D721Med (cell line): Measurements from ENCODE around the gene HOXC10.

Experiments used
- DNase-seq: peaks from one replicate; pipeline ENCODE4 v3.0.0; 2011; ENCODE audit warnings: low spot score; ENCODE audit not compliant: insufficient read length
- FAIRE-seq: peaks from 2 replicates; lab custom pipeline; 2011; peaks lifted over from hg19 to GRCh38; lab: Jason Lieb, UNC
- CTCF ChIP-seq: IDR thresholded peaks from 2 replicates; pipeline ENCODE4 v1.5.1; 2012; ENCODE audit warnings: mild to moderate bottlenecking, control low read depth; ENCODE audit not compliant: insufficient read depth; ENCODE audit errors: missing control alignments

The HOXC10 gene

GRCh38 chr12:54024127-54024526, 39.2 kb downstream of the HOXC10 start:
- TF ChIP-seq CTCF = no peak
- DNase-seq (no peak), FAIRE-seq (no peak)

GRCh38 chr12:54024581-54025305, 39.8 kb downstream of the HOXC10 start:
- DNase-seq (no peak), FAIRE-seq (no peak)
- no peak for TF ChIP-seq CTCF

DNA sequence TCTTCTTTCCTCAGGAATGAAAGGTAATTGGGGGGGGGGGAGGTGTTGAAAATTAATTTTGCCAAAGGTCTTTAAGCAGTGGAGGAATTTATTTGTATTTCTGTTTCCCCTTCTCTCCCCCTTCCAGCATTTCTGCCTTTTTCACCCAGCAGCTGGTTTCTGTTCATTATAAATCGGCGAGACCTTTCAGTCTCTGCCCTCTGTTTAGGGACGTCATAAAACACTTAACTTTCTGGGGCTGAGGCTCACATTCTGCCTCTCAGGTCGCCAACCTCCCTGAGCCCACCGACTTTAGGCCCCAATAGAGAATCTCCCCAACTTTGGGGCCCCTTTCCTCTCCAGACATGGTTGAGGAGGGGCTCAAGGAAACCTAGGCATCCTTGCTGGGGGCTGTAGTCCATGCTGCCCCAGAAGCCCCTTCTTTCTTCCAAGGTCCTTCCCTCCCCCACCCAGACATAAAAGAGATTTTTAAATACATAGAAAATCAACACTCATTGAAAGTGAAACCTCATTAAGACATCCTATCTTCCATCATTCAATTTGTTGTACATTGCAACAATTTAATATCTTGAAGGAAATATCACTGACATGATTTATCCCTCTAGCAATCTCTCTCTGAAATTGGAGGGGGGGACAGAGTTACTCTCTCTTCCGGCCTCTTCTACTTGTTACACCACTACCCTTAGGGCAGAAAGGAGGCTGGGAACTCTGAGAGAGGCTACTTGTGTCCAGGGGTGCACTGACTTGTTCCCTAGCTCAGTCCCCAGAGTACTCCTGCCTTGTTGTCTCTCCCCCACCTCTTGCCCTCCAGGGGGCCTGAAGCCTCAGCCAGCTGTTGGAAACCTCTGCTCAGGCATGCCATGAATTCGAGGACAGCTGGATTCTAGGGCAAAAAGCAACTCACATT, 40.8 kb downstream of the HOXC10 start:
- TF ChIP-seq CTCF = no peak
- DNase-seq (no peak), FAIRE-seq (no peak)

- DNase-seq (no peak), FAIRE-seq (no peak)
- TF ChIP-seq CTCF = no peak
Observed at GRCh38 chr12:54026640-54027441, 41.9 kb downstream of the HOXC10 start.

DNA sequence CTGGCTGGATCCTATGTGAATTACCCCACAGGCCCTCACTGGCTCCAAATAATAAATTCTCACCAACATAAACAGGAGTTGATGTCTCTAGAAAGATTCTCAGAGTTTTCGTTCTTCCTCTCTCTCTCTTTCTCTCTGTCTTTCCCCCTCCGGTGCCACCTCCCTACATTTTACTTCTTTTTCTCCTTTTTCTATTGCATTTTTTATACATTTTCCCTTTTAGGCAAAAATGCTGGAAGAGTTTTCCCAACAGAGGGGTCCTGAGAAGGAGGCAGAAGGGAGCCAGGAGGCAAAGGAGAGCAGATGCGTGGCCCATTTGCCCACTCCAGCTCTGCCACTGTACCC, 42.5 kb downstream of the HOXC10 start:
- FAIRE-seq = no peak
- DNase-seq = no peak
- no peak for TF ChIP-seq CTCF

GRCh38 chr12:54028314-54029201, 43.6 kb downstream of the HOXC10 start, which contains the start of gene HOXC6:
Gene HOXC6, plus strand, starts transcription at chr12:54028440. Its CDS starts 82 bp downstream, at chr12:54028522.
- FAIRE-seq = no peak
- TF ChIP-seq CTCF = no peak
- no peak for DNase-seq
